ENCODE data around the gene UBXN7. TPM values are rescaled to one million over a fixed set of nuclear protein-coding genes. Genes with fewer than 3 reads are reported as not detected.

The UBXN7 gene
- total and polyA plus RNA-seq, 2 of the 13 experiments (the other 11 are each of a cell fraction or from before 2014, with no cell fraction given): 12.5 to 15.9 TPM

- TF ChIP-seq ZNF280B (CRISPR knock-in tag; IDR thresholded peaks at IDR 0.05; ENCODE audit: borderline replicate concordance) (peak; percentile 32; the same call in 1 of the 2 replicates), ZNF577 (CRISPR knock-in tag; IDR thresholded peaks at IDR 0.05; ENCODE audit: borderline replicate concordance, low read depth) (no peak), ZNF547 (CRISPR knock-in tag; IDR thresholded peaks at IDR 0.05) (peak; percentile 75; the same call in 1 of the 2 replicates), GTF2F1 (IDR thresholded peaks at IDR 0.05; ENCODE audit: low read length) (no peak), POLR2G (IDR thresholded peaks at IDR 0.05; ENCODE audit: low read depth, low read length) (peak; percentile 80), AHR (CRISPR knock-in tag; IDR thresholded peaks at IDR 0.05) (0 out of 2 replicates have a peak, but pooled peaks have one; percentile 52), NFRKB (IDR thresholded peaks at IDR 0.05) (no peak), ZNF788 (CRISPR knock-in tag; IDR thresholded peaks at IDR 0.05; ENCODE audit: borderline replicate concordance) (0 out of 2 replicates have a peak, but pooled peaks have one; percentile 22), HOXA5 (CRISPR knock-in tag; IDR thresholded peaks at IDR 0.05) (peak; percentile 39; the same call in 1 of the 2 replicates), RXRB (CRISPR knock-in tag; IDR thresholded peaks at IDR 0.05; ENCODE audit: borderline replicate concordance) (peak; percentile 5; the same call in 1 of the 2 replicates), ELF4 (CRISPR knock-in tag; IDR thresholded peaks at IDR 0.05; ENCODE audit: borderline replicate concordance) (no peak), ZNF570 (CRISPR knock-in tag; IDR thresholded peaks at IDR 0.05; ENCODE audit: borderline replicate concordance) (0 out of 2 replicates have a peak, but pooled peaks have one; percentile 28), ZNF543 (CRISPR knock-in tag; IDR thresholded peaks at IDR 0.05) (0 out of 2 replicates have a peak, but pooled peaks have one; percentile 19), ZSCAN31 (CRISPR knock-in tag; IDR thresholded peaks at IDR 0.05; ENCODE audit: low read depth) (no peak), FOXP1 (IDR thresholded peaks at IDR 0.05) (no peak), FOXP1 (CRISPR knock-in tag; IDR thresholded peaks at IDR 0.05) (no peak), SMAD9 (CRISPR knock-in tag; IDR thresholded peaks at IDR 0.05) (no peak), CBX2 (IDR thresholded peaks at IDR 0.05; ENCODE audit: low read depth, low read length) (no peak), CBX2 (CRISPR knock-in tag; IDR thresholded peaks at IDR 0.05; ENCODE audit: low read depth) (no peak), ZNF496 (CRISPR knock-in tag; IDR thresholded peaks at IDR 0.05; ENCODE audit: insufficient replicate concordance) (no peak), YEATS4 (CRISPR knock-in tag; IDR thresholded peaks at IDR 0.05; ENCODE audit: borderline replicate concordance) (peak; percentile 46; the same call in 1 of the 2 replicates), NPAS2 (CRISPR knock-in tag; IDR thresholded peaks at IDR 0.05; ENCODE audit: borderline replicate concordance) (no peak)
- TF ChIP-seq, protein P1, sequence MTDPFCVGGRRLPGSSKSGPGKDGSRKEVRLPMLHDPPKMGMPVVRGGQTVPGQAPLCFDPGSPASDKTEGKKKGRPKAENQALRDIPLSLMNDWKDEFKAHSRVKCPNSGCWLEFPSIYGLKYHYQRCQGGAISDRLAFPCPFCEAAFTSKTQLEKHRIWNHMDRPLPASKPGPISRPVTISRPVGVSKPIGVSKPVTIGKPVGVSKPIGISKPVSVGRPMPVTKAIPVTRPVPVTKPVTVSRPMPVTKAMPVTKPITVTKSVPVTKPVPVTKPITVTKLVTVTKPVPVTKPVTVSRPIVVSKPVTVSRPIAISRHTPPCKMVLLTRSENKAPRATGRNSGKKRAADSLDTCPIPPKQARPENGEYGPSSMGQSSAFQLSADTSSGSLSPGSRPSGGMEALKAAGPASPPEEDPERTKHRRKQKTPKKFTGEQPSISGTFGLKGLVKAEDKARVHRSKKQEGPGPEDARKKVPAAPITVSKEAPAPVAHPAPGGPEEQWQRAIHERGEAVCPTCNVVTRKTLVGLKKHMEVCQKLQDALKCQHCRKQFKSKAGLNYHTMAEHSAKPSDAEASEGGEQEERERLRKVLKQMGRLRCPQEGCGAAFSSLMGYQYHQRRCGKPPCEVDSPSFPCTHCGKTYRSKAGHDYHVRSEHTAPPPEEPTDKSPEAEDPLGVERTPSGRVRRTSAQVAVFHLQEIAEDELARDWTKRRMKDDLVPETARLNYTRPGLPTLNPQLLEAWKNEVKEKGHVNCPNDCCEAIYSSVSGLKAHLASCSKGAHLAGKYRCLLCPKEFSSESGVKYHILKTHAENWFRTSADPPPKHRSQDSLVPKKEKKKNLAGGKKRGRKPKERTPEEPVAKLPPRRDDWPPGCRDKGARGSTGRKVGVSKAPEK (CRISPR knock-in tag; IDR thresholded peaks at IDR 0.05; ENCODE audit: borderline replicate concordance): no peak
- TF ChIP-seq, protein P2, sequence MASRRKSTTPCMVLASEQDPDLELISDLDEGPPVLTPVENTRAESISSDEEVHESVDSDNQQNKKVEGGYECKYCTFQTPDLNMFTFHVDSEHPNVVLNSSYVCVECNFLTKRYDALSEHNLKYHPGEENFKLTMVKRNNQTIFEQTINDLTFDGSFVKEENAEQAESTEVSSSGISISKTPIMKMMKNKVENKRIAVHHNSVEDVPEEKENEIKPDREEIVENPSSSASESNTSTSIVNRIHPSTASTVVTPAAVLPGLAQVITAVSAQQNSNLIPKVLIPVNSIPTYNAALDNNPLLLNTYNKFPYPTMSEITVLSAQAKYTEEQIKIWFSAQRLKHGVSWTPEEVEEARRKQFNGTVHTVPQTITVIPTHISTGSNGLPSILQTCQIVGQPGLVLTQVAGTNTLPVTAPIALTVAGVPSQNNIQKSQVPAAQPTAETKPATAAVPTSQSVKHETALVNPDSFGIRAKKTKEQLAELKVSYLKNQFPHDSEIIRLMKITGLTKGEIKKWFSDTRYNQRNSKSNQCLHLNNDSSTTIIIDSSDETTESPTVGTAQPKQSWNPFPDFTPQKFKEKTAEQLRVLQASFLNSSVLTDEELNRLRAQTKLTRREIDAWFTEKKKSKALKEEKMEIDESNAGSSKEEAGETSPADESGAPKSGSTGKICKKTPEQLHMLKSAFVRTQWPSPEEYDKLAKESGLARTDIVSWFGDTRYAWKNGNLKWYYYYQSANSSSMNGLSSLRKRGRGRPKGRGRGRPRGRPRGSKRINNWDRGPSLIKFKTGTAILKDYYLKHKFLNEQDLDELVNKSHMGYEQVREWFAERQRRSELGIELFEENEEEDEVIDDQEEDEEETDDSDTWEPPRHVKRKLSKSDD (CRISPR knock-in tag; IDR thresholded peaks at IDR 0.05; ENCODE audit: low read depth): peak; percentile 66; the same call in 1 of the 2 replicates
Measured at GRCh38 chr3:196317687-196318467, 114.3 kb downstream of the UBXN7 start, which contains the start of gene DYNLT2B (continued).
